T-helper 17 cell (primary cell): ENCODE results near the gene ALPK1. TPM values are rescaled to one million over a fixed set of nuclear protein-coding genes. Genes with fewer than 3 reads are reported as not detected.

Experiments used
- ATAC-seq: fragments of 150-1000 bp; cut with Tn5 transposase; 2 replicates; pipeline ENCODE4 v1.10.0; 2021; ENCODE audit warnings: mild to moderate bottlenecking, moderate library complexity
- DNase-seq, 3 donors: peaks; one replicate each; pipeline versions ENCODE4 v3.0.0 to v3.0.0-alpha.2; 2020 to 2021
- H3K9me3 ChIP-seq: one replicate; pipeline ENCODE4 v1.7.0; 2013; ENCODE audit warnings: low read length, mild to moderate bottlenecking; ENCODE audit not compliant: control insufficient read depth, poor library complexity, severe bottlenecking
- H3K27ac Mint-ChIP-seq: one replicate; pipeline ENCODE4 v1.8.0; 2022; ENCODE audit warnings: mild to moderate bottlenecking, moderate library complexity, mixed read lengths
- H3K27me3 Mint-ChIP-seq: one replicate; pipeline ENCODE4 v1.8.0; 2022; ENCODE audit warnings: mixed read lengths
- H3K36me3 Mint-ChIP-seq: one replicate; pipeline ENCODE4 v1.8.0; 2022; ENCODE audit warnings: low read depth, mixed read lengths
- H3K4me1 Mint-ChIP-seq: one replicate; pipeline ENCODE4 v1.8.0; 2022; ENCODE audit warnings: mild to moderate bottlenecking, mixed read lengths
- H3K4me3 Mint-ChIP-seq: one replicate; pipeline ENCODE4 v1.8.0; 2022; ENCODE audit warnings: mild to moderate bottlenecking, moderate library complexity, mixed read lengths
- total RNA-seq, 4 donors: library from RNA in 2 of 4; stranded (reverse) in 2 of 4; gene quantifications; one replicate each; pipeline ENCODE4 v1.2.3 and lab custom pipeline; 2022 to 2026

ALPK1 gene
- total RNA-seq, 2 donors from 2014 or later, result 7.1 to 18.2 TPM

GRCh38 chr4:112378858-112379257, 81.7 kb downstream of the ALPK1 start:
- H3K27ac Mint-ChIP-seq, result no peak overlapping the region
- H3K27me3 Mint-ChIP-seq, result no peaks in the 10 kb centered on the region
- no peak overlapping the region for H3K4me3 Mint-ChIP-seq
- DNase-seq, result no peak
- no peak for ATAC-seq
- peaks cover 17% of the 10 kb centered on the region for H3K36me3 Mint-ChIP-seq
- H3K4me1 Mint-ChIP-seq, result peaks cover 4% of the 10 kb centered on the region
- H3K9me3 ChIP-seq, result no peaks in the 10 kb centered on the region

- ATAC-seq, result no peak
- H3K36me3 Mint-ChIP-seq, result peaks cover 17% of the 10 kb centered on the region
Observed at GRCh38 chr4:112379306-112379705, 82.1 kb downstream of the ALPK1 start.

GRCh38 chr4:112381996-112382692, 85.0 kb downstream of the ALPK1 start:
- Mint-ChIP-seq H3K36me3 (peaks cover 13% of the 10 kb centered on the region), H3K4me3 (no peak overlapping the region), H3K4me1 (no peaks in the 10 kb centered on the region), H3K27me3 (no peaks in the 10 kb centered on the region), H3K27ac (no peak overlapping the region)
- H3K9me3 ChIP-seq, result no peaks in the 10 kb centered on the region
- no peak for DNase-seq
- ATAC-seq, result no peak

More at GRCh38 chr4:112379306-112379705, 82.1 kb downstream of the ALPK1 start:
- H3K4me3 Mint-ChIP-seq, result no peak overlapping the region
- no peak overlapping the region for H3K27ac Mint-ChIP-seq
- DNase-seq, result no peak
- H3K9me3 ChIP-seq, result no peaks in the 10 kb centered on the region
- peaks cover 4% of the 10 kb centered on the region for H3K4me1 Mint-ChIP-seq
- H3K27me3 Mint-ChIP-seq, result no peaks in the 10 kb centered on the region

GRCh38 chr4:112386071-112386470, 88.9 kb downstream of the ALPK1 start:
- ATAC-seq (no peak), DNase-seq (no peak)
- H3K4me3 Mint-ChIP-seq, result no peak overlapping the region
- H3K27me3 Mint-ChIP-seq, result no peaks in the 10 kb centered on the region
- no peaks in the 10 kb centered on the region for H3K4me1 Mint-ChIP-seq
- H3K27ac Mint-ChIP-seq, result no peak overlapping the region
- H3K9me3 ChIP-seq, result no peaks in the 10 kb centered on the region
- H3K36me3 Mint-ChIP-seq, result peaks cover 9% of the 10 kb centered on the region

GRCh38 chr4:112402098-112402497, 104.9 kb downstream of the ALPK1 start:
- peaks cover 2% of the 10 kb centered on the region for H3K36me3 Mint-ChIP-seq
- ATAC-seq, result no peak
- H3K27me3 Mint-ChIP-seq, result no peaks in the 10 kb centered on the region

GRCh38 chr4:112403101-112403945, 106.2 kb downstream of the ALPK1 start:
- Mint-ChIP-seq H3K36me3 (peaks cover 2% of the 10 kb centered on the region), H3K27ac (no peak overlapping the region), H3K27me3 (no peaks in the 10 kb centered on the region), H3K4me3 (no peak overlapping the region), H3K4me1 (no peaks in the 10 kb centered on the region)
- ATAC-seq, result no peak
- H3K9me3 ChIP-seq, result no peaks in the 10 kb centered on the region
- no peak for DNase-seq

More at GRCh38 chr4:112402098-112402497, 104.9 kb downstream of the ALPK1 start:
- DNase-seq, result no peak
- no peaks in the 10 kb centered on the region for H3K4me1 Mint-ChIP-seq
- no peaks in the 10 kb centered on the region for H3K9me3 ChIP-seq
- H3K27ac Mint-ChIP-seq, result no peak overlapping the region
- H3K4me3 Mint-ChIP-seq, result no peak overlapping the region

GRCh38 chr4:112410364-112410763, 113.2 kb downstream of the ALPK1 start:
- H3K9me3 ChIP-seq, result no peaks in the 10 kb centered on the region
- Mint-ChIP-seq H3K4me1 (no peaks in the 10 kb centered on the region), H3K27me3 (no peaks in the 10 kb centered on the region), H3K36me3 (peaks cover 5% of the 10 kb centered on the region), H3K27ac (no peak overlapping the region), H3K4me3 (no peak overlapping the region)
- DNase-seq (no peak), ATAC-seq (no peak)

GRCh38 chr4:112410804-112411203, 113.6 kb downstream of the ALPK1 start:
- peaks cover 5% of the 10 kb centered on the region for H3K36me3 Mint-ChIP-seq
- no peak overlapping the region for H3K27ac Mint-ChIP-seq
- DNase-seq (no peak), ATAC-seq (no peak)
- no peak overlapping the region for H3K4me3 Mint-ChIP-seq
- no peaks in the 10 kb centered on the region for H3K4me1 Mint-ChIP-seq
- no peaks in the 10 kb centered on the region for H3K9me3 ChIP-seq
- H3K27me3 Mint-ChIP-seq, result no peaks in the 10 kb centered on the region

GRCh38 chr4:112411781-112412550, 114.8 kb downstream of the ALPK1 start:
- H3K4me3 Mint-ChIP-seq, result no peak overlapping the region

GRCh38 chr4:112416464-112416863, 119.3 kb downstream of the ALPK1 start:
- H3K9me3 ChIP-seq, result no peaks in the 10 kb centered on the region
- ATAC-seq, result no peak
- Mint-ChIP-seq H3K27me3 (no peaks in the 10 kb centered on the region), H3K4me1 (no peaks in the 10 kb centered on the region), H3K36me3 (peaks cover 3% of the 10 kb centered on the region), H3K4me3 (no peak overlapping the region), H3K27ac (no peak overlapping the region)
- DNase-seq, result no peak

More at GRCh38 chr4:112411781-112412550, 114.8 kb downstream of the ALPK1 start:
- Mint-ChIP-seq H3K36me3 (peaks cover 5% of the 10 kb centered on the region), H3K4me1 (no peaks in the 10 kb centered on the region), H3K27me3 (no peaks in the 10 kb centered on the region), H3K27ac (no peak overlapping the region)
- no peaks in the 10 kb centered on the region for H3K9me3 ChIP-seq
- ATAC-seq (no peak), DNase-seq (no peak)

- H3K4me1 Mint-ChIP-seq, result no peaks in the 10 kb centered on the region
Observed at GRCh38 chr4:112418092-112418491, 120.9 kb downstream of the ALPK1 start.

GRCh38 chr4:112421911-112422310, 124.7 kb downstream of the ALPK1 start:
- no peak for DNase-seq
- ATAC-seq, result no peak
- H3K9me3 ChIP-seq, result no peaks in the 10 kb centered on the region
- no peaks in the 10 kb centered on the region for H3K4me1 Mint-ChIP-seq
- no peak overlapping the region for H3K4me3 Mint-ChIP-seq
- H3K36me3 Mint-ChIP-seq, result peaks cover 5% of the 10 kb centered on the region
- H3K27ac Mint-ChIP-seq, result no peak overlapping the region
- no peaks in the 10 kb centered on the region for H3K27me3 Mint-ChIP-seq

More at GRCh38 chr4:112418092-112418491, 120.9 kb downstream of the ALPK1 start:
- H3K9me3 ChIP-seq, result no peaks in the 10 kb centered on the region
- DNase-seq (no peak), ATAC-seq (no peak)
- no peaks in the 10 kb centered on the region for H3K27me3 Mint-ChIP-seq
- peaks cover 8% of the 10 kb centered on the region for H3K36me3 Mint-ChIP-seq
- no peak overlapping the region for H3K27ac Mint-ChIP-seq
- H3K4me3 Mint-ChIP-seq, result no peak overlapping the region

- Mint-ChIP-seq H3K36me3 (peaks cover 5% of the 10 kb centered on the region), H3K4me3 (no peak overlapping the region), H3K4me1 (no peaks in the 10 kb centered on the region), H3K27ac (no peak overlapping the region), H3K27me3 (no peaks in the 10 kb centered on the region)
- DNase-seq (no peak), ATAC-seq (no peak)
- H3K9me3 ChIP-seq, result no peaks in the 10 kb centered on the region
Observed at GRCh38 chr4:112422644-112423043, 125.5 kb downstream of the ALPK1 start.
